Right lobe of liver (tissue), 6 donors: ENCODE measurements around the gene PCSK2. TPM values are rescaled to one million over a fixed set of nuclear protein-coding genes. Genes with fewer than 3 reads are reported as not detected.

ENCODE experiments used
- ATAC-seq, 4 donors: fragments of 200-7000 bp; cut with Tn5 transposase; one replicate each; pipeline ENCODE4 v1.9.1; 2020; ENCODE audit warnings: mild to moderate bottlenecking in 4 of 4, moderate library complexity in 4 of 4
- DNase-seq, 3 donors: peaks; one replicate each; pipeline ENCODE4 v3.0.0-alpha.2; 2020
- H3K27ac ChIP-seq, 3 donors: fragments of 200-600 bp; one replicate each; pipeline ENCODE4 v1.8.0; 2022
- H3K27me3 ChIP-seq, 2 donors: fragments of 200-600 bp; one replicate each; pipeline ENCODE4 v1.8.0; 2022
- H3K36me3 ChIP-seq, 4 donors: fragments of 200-600 bp; sonication (generic) in 1 of 4; one replicate each; pipeline versions ENCODE4 v1.5.1 to v1.8.0; 2017 to 2022; ENCODE audit warnings: control low read depth in 1 of 4
- H3K4me1 ChIP-seq, 4 donors: fragments of 200-600 bp; sonication (generic) in 1 of 4; one replicate each; pipeline versions ENCODE4 v1.5.1 to v1.8.0; 2017 to 2022; ENCODE audit warnings: control low read depth in 1 of 4
- H3K4me3 ChIP-seq, 3 donors: fragments of 200-600 bp; one replicate each; pipeline ENCODE4 v1.8.0; 2022
- H3K9me3 ChIP-seq, 4 donors: fragments of 200-600 bp; sonication (generic) in 1 of 4; one replicate each; pipeline versions ENCODE4 v1.5.1 to v1.8.0; 2017 to 2022; ENCODE audit warnings: control low read depth in 1 of 4
- CTCF ChIP-seq, 4 donors: fragments of 200-600 bp in 3 of 4; fragments of 450-650 bp in 1 of 4; IDR thresholded peaks; one replicate each; pipeline versions ENCODE4 v1.5.1 to v1.8.0; 2016 to 2022; ENCODE audit warnings: antibody characterized with exemption in 4 of 4, mild to moderate bottlenecking in 2 of 4
- POLR2A ChIP-seq: fragments of 450-650 bp; IDR thresholded peaks from one replicate; pipeline ENCODE4 v1.6.1; 2017; ENCODE audit warnings: antibody characterized with exemption, mild to moderate bottlenecking
- WGBS: methylation state at CpG from one replicate; pipeline ENCODE4 v1.1.6; 2018; ENCODE audit warnings: low coverage, low lambda C conversion rate; ENCODE audit not compliant: insufficient coverage; ENCODE audit errors: missing lambda C conversion rate; 5-methylcytosine and 5-hydroxymethylcytosine counted together
- intact Hi-C, 2 donors: fragments of 100-400 bp; cut with DNase I; formaldehyde crosslinking; loops; one replicate each; pipeline versions ENCODE4 v1.11.2 to v1.14.1; 2022
- total RNA-seq, 6 experiments: library from RNA; depleted of rRNA in 2 of 6; stranded (reverse); fragments of >200 nt in 2 of 6; fragmentation: NEBNext Ultra II Directional in 3 of 6; extraction: Animal tissue kit (Norgen Biotek cat#: 25700) in 3 of 6; gene quantifications; one replicate each; pipeline versions ENCODE4 v1.1.0 to v1.2.4, GENCODE V29; 2016 to 2023
- donor health status: DM: no; HTN: yes; CAD: no.
- donor health status: DM: no; HTN: no; CAD: no.
- donor health status: DM: no; HTN: no; CAD: no.
- donor health status: DM: no; HTN: yes; CAD: no.
- donor health status: DM: no; HTN: yes; CAD: no.

PCSK2 gene
- total RNA-seq, 6 experiments from 2014 or later: 0.04 to 0.13 TPM; not detected in 4

GRCh38 chr20:17343091-17343490, 116.3 kb downstream of the PCSK2 start:
- 80% methylated on average over 1 of the region's 1 CpG for WGBS
- intact Hi-C loops: no loop called here
- H3K9me3 ChIP-seq: no peaks in the 10 kb centered on the region
- no peak overlapping the region for H3K27ac ChIP-seq
- H3K27me3 ChIP-seq: no peaks in the 10 kb centered on the region
- H3K4me3 ChIP-seq: no peak overlapping the region
- no peak for TF ChIP-seq POLR2A
- TF ChIP-seq CTCF (IDR thresholded peaks at IDR 0.05): no peak
- no peaks in the 10 kb centered on the region for H3K4me1 ChIP-seq
- ATAC-seq (no peak), DNase-seq (no peak)
- no peaks in the 10 kb centered on the region for H3K36me3 ChIP-seq

GRCh38 chr20:17343656-17344452, 117.0 kb downstream of the PCSK2 start:
- ATAC-seq: no peak

GRCh38 chr20:17344790-17345189, 118.0 kb downstream of the PCSK2 start:
- WGBS: 39% methylated on average over 2 of the region's 2 CpGs
- no peak for TF ChIP-seq POLR2A
- intact Hi-C loops: no loop called here
- ATAC-seq (no peak), DNase-seq (no peak)
- H3K27me3 ChIP-seq: no peaks in the 10 kb centered on the region
- no peaks in the 10 kb centered on the region for H3K4me1 ChIP-seq
- no peak overlapping the region for H3K4me3 ChIP-seq
- H3K36me3 ChIP-seq: no peaks in the 10 kb centered on the region
- no peaks in the 10 kb centered on the region for H3K9me3 ChIP-seq
- H3K27ac ChIP-seq: no peak overlapping the region

More at GRCh38 chr20:17343656-17344452, 117.0 kb downstream of the PCSK2 start:
- no peaks in the 10 kb centered on the region for H3K4me1 ChIP-seq
- H3K9me3 ChIP-seq: no peaks in the 10 kb centered on the region
- no peak for TF ChIP-seq POLR2A
- TF ChIP-seq CTCF (IDR thresholded peaks at IDR 0.05): no peak
- no peak for DNase-seq
- no peak overlapping the region for H3K27ac ChIP-seq
- H3K36me3 ChIP-seq: no peaks in the 10 kb centered on the region
- no peak overlapping the region for H3K4me3 ChIP-seq
- intact Hi-C loops: no loop called here
- no peaks in the 10 kb centered on the region for H3K27me3 ChIP-seq
- WGBS: 34% methylated on average over 13 of the region's 13 CpGs

- no peak for DNase-seq
- Histone ChIP-seq H3K9me3 (no peaks in the 10 kb centered on the region), H3K4me1 (no peaks in the 10 kb centered on the region), H3K4me3 (no peak overlapping the region), H3K27ac (no peak overlapping the region), H3K27me3 (no peaks in the 10 kb centered on the region), H3K36me3 (no peaks in the 10 kb centered on the region)
- intact Hi-C loops: no loop called here
- no peak for ATAC-seq
- 7% methylated on average over 2 of the region's 2 CpGs for WGBS
- TF ChIP-seq POLR2A (no peak), CTCF (IDR thresholded peaks at IDR 0.05) (no peak)
Measured at GRCh38 chr20:17345321-17345720, 118.5 kb downstream of the PCSK2 start.

- 13% methylated on average over 2 of the region's 3 CpGs for WGBS
- ATAC-seq (no peak), DNase-seq (no peak)
- Histone ChIP-seq H3K4me1 (no peaks in the 10 kb centered on the region), H3K4me3 (no peak overlapping the region), H3K9me3 (no peaks in the 10 kb centered on the region), H3K36me3 (no peaks in the 10 kb centered on the region), H3K27me3 (no peaks in the 10 kb centered on the region), H3K27ac (no peak overlapping the region)
- TF ChIP-seq CTCF (IDR thresholded peaks at IDR 0.05) (no peak), POLR2A (no peak)
- intact Hi-C loops: no loop called here
Measured at GRCh38 chr20:17350321-17350720, 123.5 kb downstream of the PCSK2 start.
